Measurements from ENCODE around the gene EHBP1.

EHBP1 gene

DNA sequence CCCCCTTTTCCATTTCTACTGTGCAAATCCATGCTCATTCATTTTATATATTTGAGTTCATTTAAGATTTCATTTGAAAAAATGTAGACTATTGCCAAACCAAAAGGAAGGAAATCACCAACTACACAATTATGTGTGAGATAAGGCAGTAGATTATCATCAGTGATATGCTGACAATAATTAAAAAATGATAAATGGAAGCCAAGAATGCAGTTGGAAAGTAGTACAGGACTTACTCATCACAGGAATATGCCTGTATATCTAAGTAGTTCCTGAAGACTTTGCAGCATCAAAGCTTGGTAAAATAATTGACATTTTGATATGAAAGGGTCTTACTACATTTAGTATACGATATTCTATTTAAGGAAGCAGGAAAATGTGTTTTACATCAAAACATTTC is 179.0 kb downstream of the EHBP1 start:
- no peak for DNase-seq (ENCODE audit: low spot score)

GRCh38 chr2:62894966-62895631 is 189.6 kb downstream of the EHBP1 start:
- DNase-seq (ENCODE audit: low spot score): no peak

DNA sequence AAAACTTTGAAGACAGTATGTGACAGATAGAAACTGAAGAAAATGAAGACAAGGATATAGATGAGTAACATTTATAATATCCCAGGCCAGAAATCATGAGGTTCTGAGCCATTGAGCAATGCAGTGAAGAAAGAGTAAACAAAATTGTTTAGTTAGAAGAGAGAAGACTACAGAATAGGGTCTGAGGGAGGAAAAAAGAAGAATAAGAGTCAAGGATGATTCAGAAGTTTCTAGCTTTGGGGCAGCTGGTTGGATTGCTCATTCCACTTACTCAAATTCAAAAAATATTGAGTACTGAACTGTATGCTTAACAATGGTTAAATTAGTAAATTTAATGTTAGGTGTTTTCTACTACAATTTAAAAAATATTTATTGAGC is 190.1 kb downstream of the EHBP1 start:
- DNase-seq (ENCODE audit: low spot score): no peak

- no peak for DNase-seq (ENCODE audit: low spot score)
These were observed 191.8 kb downstream of the EHBP1 start for GRCh38 chr2:62897187-62897827.

- no peak for DNase-seq (ENCODE audit: low spot score)
These were observed 198.8 kb downstream of the EHBP1 start for GRCh38 chr2:62904344-62904743.

- DNase-seq (ENCODE audit: low spot score): no peak
These were observed 202.6 kb downstream of the EHBP1 start for GRCh38 chr2:62908145-62908544.

DNA sequence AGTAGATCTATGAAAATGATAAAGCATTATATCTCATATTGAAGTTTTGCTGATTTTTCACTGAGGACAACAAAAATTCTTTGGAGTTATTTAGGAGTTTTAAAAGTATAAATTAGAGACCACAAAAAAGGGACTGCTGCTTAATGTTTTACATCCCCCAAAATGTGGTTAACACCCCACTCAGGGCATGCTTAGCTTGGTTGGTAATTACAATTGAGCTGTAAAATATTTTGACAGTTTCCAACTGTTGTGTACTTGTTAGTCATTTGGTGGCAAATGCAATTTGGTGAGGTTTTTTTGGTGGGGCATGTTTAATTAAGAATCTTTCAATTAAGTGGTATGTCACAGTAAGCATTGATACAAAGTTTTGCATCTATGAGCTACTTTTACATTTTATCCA is 207.8 kb downstream of the EHBP1 start:
- no peak for DNase-seq (ENCODE audit: low spot score)

GRCh38 chr2:62919041-62919440 is 213.5 kb downstream of the EHBP1 start:
- no peak for DNase-seq (ENCODE audit: low spot score)

GRCh38 chr2:62920070-62920469 is 214.6 kb downstream of the EHBP1 start:
- DNase-seq (ENCODE audit: low spot score): no peak

GRCh38 chr2:62923242-62923641 is 217.7 kb downstream of the EHBP1 start:
- no peak for DNase-seq (ENCODE audit: low spot score)

- no peak for DNase-seq (ENCODE audit: low spot score)
These were observed 218.4 kb downstream of the EHBP1 start for GRCh38 chr2:62923881-62924280.

- no peak for DNase-seq (ENCODE audit: low spot score)
These were observed 222.5 kb downstream of the EHBP1 start for GRCh38 chr2:62928015-62928414.

DNA sequence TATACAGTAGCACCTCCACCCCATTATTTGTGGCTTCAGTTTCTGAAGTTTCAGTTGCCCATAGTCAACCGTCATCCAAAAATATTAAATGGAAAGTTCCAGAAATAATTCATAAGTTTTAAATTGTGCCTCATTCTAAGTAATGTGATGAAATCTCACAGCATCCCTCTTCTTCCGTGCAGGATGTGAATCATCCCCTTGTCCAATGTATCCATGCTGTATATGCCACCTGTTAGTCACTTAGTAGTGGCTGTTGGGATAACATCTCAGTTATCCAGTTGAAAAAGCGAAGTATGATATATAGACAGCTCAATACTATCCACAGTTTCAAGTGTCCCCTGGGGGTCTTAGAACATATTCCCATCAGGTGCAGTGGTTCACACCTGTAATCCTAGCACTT is 226.0 kb downstream of the EHBP1 start:
- DNase-seq (ENCODE audit: low spot score): no peak

- DNase-seq (ENCODE audit: low spot score): no peak
These were observed 227.9 kb downstream of the EHBP1 start for GRCh38 chr2:62933398-62933917.

- DNase-seq (ENCODE audit: low spot score): no peak
These were observed 229.0 kb downstream of the EHBP1 start for GRCh38 chr2:62934517-62934916.

DNA sequence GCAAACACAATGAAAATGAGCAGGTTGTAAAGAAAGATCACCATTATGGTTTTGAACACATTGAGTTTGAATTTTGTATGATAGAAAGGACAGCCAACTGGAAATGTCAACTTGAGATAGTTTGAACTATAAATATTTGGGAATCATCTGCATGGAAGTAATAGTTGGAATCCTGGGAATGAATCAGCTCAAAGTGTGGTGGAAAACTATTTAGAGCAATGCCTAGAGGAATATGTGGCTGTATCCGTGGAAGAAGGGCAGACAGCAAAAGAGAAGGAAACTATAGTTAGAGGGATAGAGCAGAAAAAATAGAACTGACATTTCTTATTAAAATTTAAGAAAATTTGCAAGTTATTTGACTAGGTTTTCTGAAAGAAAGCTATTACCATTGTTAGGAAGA is 232.6 kb downstream of the EHBP1 start:
- peak; percentile 32 for DNase-seq (ENCODE audit: low spot score)

- peak; percentile 84 for DNase-seq (ENCODE audit: low spot score)
These were observed 234.4 kb downstream of the EHBP1 start for GRCh38 chr2:62939735-62940491.

DNA sequence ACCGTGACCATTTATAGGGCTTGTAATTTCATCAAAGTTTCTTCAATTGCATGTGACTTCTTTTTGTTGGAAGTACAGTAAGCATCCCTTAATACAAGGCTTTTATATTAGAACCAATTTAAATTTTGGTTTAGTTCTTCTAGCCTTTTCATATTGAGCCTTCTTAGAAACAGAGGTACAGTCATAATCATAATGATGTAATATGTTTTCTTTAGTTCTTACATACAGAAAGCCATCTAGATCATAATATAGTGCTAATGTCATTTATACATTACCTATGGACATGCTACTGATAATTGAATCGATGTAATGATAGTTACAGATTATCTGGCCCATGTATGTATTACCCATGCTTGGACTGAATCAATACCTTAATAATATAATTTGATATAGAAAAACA is 235.2 kb downstream of the EHBP1 start:
- no peak for DNase-seq (ENCODE audit: low spot score)

GRCh38 chr2:62941413-62941812 is 235.9 kb downstream of the EHBP1 start:
- no peak for DNase-seq (ENCODE audit: low spot score)

DNA sequence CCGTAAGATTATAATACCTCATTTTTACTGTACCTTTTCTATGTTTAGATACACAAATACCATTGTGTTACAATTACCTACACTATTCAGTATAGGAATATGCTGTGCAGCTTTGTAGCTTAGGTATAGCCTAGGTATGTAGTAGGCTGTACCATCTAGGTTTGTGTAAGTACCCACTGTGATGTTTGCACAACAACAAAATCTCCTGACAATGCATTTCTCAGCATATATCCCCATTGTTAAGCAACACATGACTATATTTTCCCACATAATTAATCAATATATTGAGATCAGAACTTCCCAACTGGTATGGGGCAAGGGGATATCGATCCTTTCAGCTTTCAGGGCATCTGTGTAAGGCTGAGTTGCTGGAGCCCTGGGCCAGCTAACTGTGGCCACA is 238.8 kb downstream of the EHBP1 start:
- no peak for DNase-seq (ENCODE audit: low spot score)

GRCh38 chr2:62947403-62947802 is 241.9 kb downstream of the EHBP1 start:
- no peak for DNase-seq (ENCODE audit: low spot score)

DNA sequence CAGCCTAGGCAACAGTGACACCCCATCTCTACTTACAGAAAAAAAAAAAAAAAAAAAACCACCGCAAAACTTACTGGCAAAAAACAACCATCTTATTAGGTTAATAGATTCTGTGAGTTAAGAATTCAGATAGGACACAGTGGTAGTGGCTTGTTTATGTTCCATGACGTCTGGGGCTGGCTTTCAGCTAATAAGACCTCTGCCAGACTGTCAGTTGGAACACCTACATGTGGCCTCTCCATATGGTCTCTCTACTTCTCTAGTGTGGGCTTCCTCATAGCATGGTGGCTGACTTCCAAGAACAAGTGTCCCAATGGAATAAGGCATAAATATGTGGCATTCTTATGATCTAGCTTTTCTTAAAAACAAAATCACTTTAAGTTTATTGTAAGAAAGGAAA is 251.1 kb downstream of the EHBP1 start:
- no peak for DNase-seq (ENCODE audit: low spot score)

- no peak for DNase-seq (ENCODE audit: low spot score)
These were observed 252.7 kb downstream of the EHBP1 start for GRCh38 chr2:62958206-62958605.
